PFSK-1 (cell line): ENCODE measurements around the gene FABP1.

ENCODE experiments used
- POLR2AphosphoS5 ChIP-seq: IDR thresholded peaks from 2 replicates; pipeline ENCODE4 v1.6.1; 2012; ENCODE audit warnings: low read depth, mild to moderate bottlenecking, control low read depth, low read length, moderate library complexity
- TF ChIP-seq, protein P1 (sequence below), 2 experiments: IDR thresholded peaks; 2 replicates each; pipeline versions ENCODE4 v1.6.1 to v1.8.0; 2011 to 2012; ENCODE audit warnings: low read depth in 2 of 2, low read length in 2 of 2, control low read depth in 1 of 2, inconsistent platforms in 1 of 2, mild to moderate bottlenecking in 1 of 2, moderate library complexity in 1 of 2; ENCODE audit not compliant: insufficient read depth in 1 of 2

DNA sequence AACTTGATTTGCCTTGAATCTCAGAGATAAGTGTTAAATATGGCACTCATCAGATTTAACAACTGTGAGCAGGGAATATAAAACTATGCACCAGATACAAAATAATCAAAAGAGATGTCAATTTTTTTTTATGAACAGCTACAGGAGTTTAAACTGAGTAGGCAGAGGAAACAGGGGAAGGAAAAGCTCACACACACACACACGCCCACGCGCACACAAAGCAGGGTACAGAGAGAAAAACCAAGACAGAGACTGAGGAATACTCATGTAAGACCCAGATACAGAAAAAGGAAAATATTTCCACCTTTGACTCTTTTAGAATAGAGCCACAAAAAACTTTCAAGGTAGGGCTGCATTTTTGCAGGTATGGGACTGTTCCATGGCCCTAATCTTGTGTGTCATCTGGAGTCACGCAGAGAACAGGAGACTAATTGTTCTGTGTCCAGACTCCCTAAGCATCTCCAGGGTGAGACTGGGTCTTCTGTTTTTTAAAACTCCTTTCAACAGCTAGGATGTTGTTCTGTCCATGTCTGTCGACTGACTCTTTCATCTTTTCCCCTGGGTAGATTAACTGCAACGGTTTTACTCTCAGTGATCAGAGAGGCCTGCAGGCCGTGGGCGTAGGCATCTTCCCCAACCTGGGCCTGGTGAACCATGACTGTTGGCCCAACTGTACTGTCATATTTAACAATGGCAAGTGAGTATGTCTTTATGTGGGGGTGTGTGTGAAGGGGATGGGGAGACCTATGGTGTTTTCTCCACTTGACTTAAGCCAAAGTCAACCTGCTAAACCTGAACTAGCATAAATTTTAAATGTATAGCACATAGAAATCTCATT lies 37.2 kb downstream of the FABP1 start:
- TF ChIP-seq POLR2AphosphoS5, result no peak
- TF ChIP-seq, protein P1, sequence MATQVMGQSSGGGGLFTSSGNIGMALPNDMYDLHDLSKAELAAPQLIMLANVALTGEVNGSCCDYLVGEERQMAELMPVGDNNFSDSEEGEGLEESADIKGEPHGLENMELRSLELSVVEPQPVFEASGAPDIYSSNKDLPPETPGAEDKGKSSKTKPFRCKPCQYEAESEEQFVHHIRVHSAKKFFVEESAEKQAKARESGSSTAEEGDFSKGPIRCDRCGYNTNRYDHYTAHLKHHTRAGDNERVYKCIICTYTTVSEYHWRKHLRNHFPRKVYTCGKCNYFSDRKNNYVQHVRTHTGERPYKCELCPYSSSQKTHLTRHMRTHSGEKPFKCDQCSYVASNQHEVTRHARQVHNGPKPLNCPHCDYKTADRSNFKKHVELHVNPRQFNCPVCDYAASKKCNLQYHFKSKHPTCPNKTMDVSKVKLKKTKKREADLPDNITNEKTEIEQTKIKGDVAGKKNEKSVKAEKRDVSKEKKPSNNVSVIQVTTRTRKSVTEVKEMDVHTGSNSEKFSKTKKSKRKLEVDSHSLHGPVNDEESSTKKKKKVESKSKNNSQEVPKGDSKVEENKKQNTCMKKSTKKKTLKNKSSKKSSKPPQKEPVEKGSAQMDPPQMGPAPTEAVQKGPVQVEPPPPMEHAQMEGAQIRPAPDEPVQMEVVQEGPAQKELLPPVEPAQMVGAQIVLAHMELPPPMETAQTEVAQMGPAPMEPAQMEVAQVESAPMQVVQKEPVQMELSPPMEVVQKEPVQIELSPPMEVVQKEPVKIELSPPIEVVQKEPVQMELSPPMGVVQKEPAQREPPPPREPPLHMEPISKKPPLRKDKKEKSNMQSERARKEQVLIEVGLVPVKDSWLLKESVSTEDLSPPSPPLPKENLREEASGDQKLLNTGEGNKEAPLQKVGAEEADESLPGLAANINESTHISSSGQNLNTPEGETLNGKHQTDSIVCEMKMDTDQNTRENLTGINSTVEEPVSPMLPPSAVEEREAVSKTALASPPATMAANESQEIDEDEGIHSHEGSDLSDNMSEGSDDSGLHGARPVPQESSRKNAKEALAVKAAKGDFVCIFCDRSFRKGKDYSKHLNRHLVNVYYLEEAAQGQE (IDR thresholded peaks at IDR 0.05; ENCODE audit: insufficient read depth in 1 of 2, low read depth in 2 of 2, low read length in 2 of 2), result no peak
